Osteoblast (primary cell): Measurements from ENCODE around the gene NAV3. TPM values are rescaled to one million over a fixed set of nuclear protein-coding genes. Genes with fewer than 3 reads are reported as not detected.
A peak's percentile ranks its signal among the peaks of the same experiment; 100 is the strongest.

Source experiments
- DNase-seq: peaks from one replicate; pipeline ENCODE4 v3.0.0; 2011; ENCODE audit warnings: low spot score, mixed read lengths; ENCODE audit not compliant: insufficient read length; ENCODE audit errors: missing footprints
- H2AFZ ChIP-seq: 2 replicates; pipeline ENCODE4 v1.6.0; 2011; ENCODE audit warnings: mild to moderate bottlenecking, low read length
- H3K27ac ChIP-seq: 2 replicates; pipeline ENCODE4 v1.5.1; 2011; ENCODE audit warnings: mild to moderate bottlenecking, low read depth, low read length, moderate library complexity
- H3K27me3 ChIP-seq: 2 replicates; pipeline ENCODE4 v1.6.0; 2012; ENCODE audit warnings: mild to moderate bottlenecking, control low read depth, inconsistent platforms, low read length, moderate library complexity; ENCODE audit not compliant: insufficient read depth
- H3K36me3 ChIP-seq: 2 replicates; pipeline ENCODE4 v1.5.1; 2011; ENCODE audit warnings: mild to moderate bottlenecking, low read length, control low read depth, moderate library complexity; ENCODE audit not compliant: insufficient read depth
- H3K4me1 ChIP-seq: 2 replicates; pipeline ENCODE4 v1.5.1; 2011; ENCODE audit warnings: mild to moderate bottlenecking, low read length, control low read depth, moderate library complexity; ENCODE audit not compliant: insufficient read depth
- H3K4me2 ChIP-seq: 2 replicates; pipeline ENCODE4 v1.6.0; 2011; ENCODE audit warnings: mild to moderate bottlenecking, low read length; ENCODE audit not compliant: insufficient read depth
- H3K4me3 ChIP-seq: fragments of 200-600 bp; sonication (generic); 3 replicates; pipeline ENCODE4 v1.5.1; 2012; ENCODE audit warnings: mild to moderate bottlenecking, low read length, inconsistent platforms; ENCODE audit not compliant: insufficient read depth
- H3K79me2 ChIP-seq: 2 replicates; pipeline ENCODE4 v1.6.0; 2012; ENCODE audit warnings: mild to moderate bottlenecking, low read length, control low read depth, inconsistent platforms; ENCODE audit not compliant: insufficient read depth
- H3K9me3 ChIP-seq: 2 replicates; pipeline ENCODE4 v1.5.1; 2011; ENCODE audit warnings: low read depth, low read length, control low read depth
- H4K20me1 ChIP-seq: 2 replicates; pipeline ENCODE4 v1.6.0; 2012; ENCODE audit warnings: mild to moderate bottlenecking, low read length, control low read depth; ENCODE audit not compliant: insufficient read depth
- CTCF ChIP-seq: IDR thresholded peaks from 2 replicates; pipeline ENCODE4 v1.5.1; 2011; ENCODE audit warnings: mild to moderate bottlenecking, low read depth, low read length, moderate library complexity; ENCODE audit errors: extremely low read depth
- total RNA-seq: library from RNA; depleted of rRNA; stranded (reverse); fragments of >200 nt; gene quantifications from 2 replicates; pipeline ENCODE4 v1.2.3, GENCODE V29; 2012

NAV3 gene
- total RNA-seq, 1 donor, result 84.7 TPM

- no peak for DNase-seq
- Histone ChIP-seq H4K20me1 (no peaks in the 10 kb centered on the region), H2AFZ (no peak overlapping the region), H3K4me2 (peak overlapping the region; percentile 64), H3K4me1 (peaks cover 9% of the 10 kb centered on the region), H3K36me3 (no peaks in the 10 kb centered on the region), H3K27me3 (no peaks in the 10 kb centered on the region), H3K4me3 (no peak overlapping the region), H3K79me2 (no peaks in the 10 kb centered on the region), H3K27ac (no peak overlapping the region), H3K9me3 (no peaks in the 10 kb centered on the region)
- TF ChIP-seq CTCF, result no peak
Observed at GRCh38 chr12:77924703-77925102, 94.0 kb downstream of the NAV3 start.

- TF ChIP-seq CTCF, result peak; percentile 100
- peak overlapping the region; percentile 17 for H3K4me3 ChIP-seq
- no peaks in the 10 kb centered on the region for H3K27me3 ChIP-seq
- peak; percentile 29 for DNase-seq
- peaks cover 9% of the 10 kb centered on the region for H3K4me1 ChIP-seq
- H3K27ac ChIP-seq, result no peak overlapping the region
- no peaks in the 10 kb centered on the region for H4K20me1 ChIP-seq
- no peaks in the 10 kb centered on the region for H3K36me3 ChIP-seq
- H3K79me2 ChIP-seq, result no peaks in the 10 kb centered on the region
- peak overlapping the region; percentile 64 for H3K4me2 ChIP-seq
- H2AFZ ChIP-seq, result no peak overlapping the region
- H3K9me3 ChIP-seq, result no peaks in the 10 kb centered on the region
Observed at GRCh38 chr12:77925536-77926108, 94.9 kb downstream of the NAV3 start.

GRCh38 chr12:77928078-77928477 is 97.4 kb downstream of the NAV3 start:
- H3K27ac ChIP-seq, result no peak overlapping the region
- DNase-seq, result no peak
- TF ChIP-seq CTCF, result no peak

GRCh38 chr12:77932216-77932615 is 101.5 kb downstream of the NAV3 start:
- Histone ChIP-seq H3K36me3 (no peaks in the 10 kb centered on the region), H4K20me1 (no peaks in the 10 kb centered on the region), H3K4me1 (no peaks in the 10 kb centered on the region), H3K4me3 (no peak overlapping the region), H3K4me2 (no peak overlapping the region), H3K79me2 (no peaks in the 10 kb centered on the region), H3K9me3 (no peaks in the 10 kb centered on the region), H3K27me3 (no peaks in the 10 kb centered on the region), H3K27ac (no peak overlapping the region), H2AFZ (no peak overlapping the region)
- TF ChIP-seq CTCF, result peak; percentile 12
- DNase-seq, result peak; percentile 22

More at GRCh38 chr12:77928078-77928477, 97.4 kb downstream of the NAV3 start:
- Histone ChIP-seq H3K4me3 (no peak overlapping the region), H4K20me1 (no peaks in the 10 kb centered on the region), H3K27me3 (no peaks in the 10 kb centered on the region), H3K36me3 (no peaks in the 10 kb centered on the region), H3K4me1 (peaks cover 9% of the 10 kb centered on the region), H3K9me3 (no peaks in the 10 kb centered on the region), H3K79me2 (no peaks in the 10 kb centered on the region), H3K4me2 (no peak overlapping the region), H2AFZ (no peak overlapping the region)
